ENCODE results near the gene E2F2.
"Not testable (repeated sequence)": the region's sequence is repeated elsewhere in the genome, so short reads cannot be mapped to it uniquely, and the experiment has no call there.

E2F2 gene

DNA sequence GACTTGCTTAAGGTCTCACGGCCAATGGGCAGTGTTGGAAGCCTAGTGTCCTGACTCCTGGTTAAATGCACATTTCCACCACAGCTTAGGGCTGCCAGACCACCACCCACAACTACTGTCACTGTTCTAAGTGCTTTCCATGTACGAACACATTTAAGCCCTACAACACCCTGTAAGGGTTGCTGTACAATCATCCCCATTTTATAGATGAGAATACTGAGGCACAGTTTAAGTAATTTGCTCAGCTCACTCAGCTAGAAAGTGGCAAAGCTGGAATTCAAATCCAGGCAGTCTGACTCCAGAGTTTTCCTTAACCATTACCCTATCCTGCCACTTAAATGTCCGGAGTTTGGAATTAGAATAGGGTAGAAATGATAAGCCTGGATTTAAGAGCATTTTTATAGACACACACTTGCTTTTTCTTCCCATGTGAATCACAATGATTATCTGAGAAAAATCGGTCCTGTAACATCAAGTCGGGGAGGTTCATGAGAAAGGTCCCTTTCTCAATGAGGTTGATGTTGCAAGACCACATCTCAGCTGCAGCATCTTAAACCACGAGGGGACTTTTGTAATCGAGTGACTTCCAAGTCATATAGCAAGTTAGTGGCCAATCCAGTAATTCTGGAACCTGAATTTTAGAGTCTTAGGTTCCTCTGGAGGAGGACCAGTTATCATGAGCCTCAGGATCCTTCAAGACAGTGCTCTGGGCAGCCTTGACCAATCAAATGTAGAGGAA, 8.6 kb downstream of the E2F2 start:
- peak; percentile 95 to 96 for DNase-seq

DNA sequence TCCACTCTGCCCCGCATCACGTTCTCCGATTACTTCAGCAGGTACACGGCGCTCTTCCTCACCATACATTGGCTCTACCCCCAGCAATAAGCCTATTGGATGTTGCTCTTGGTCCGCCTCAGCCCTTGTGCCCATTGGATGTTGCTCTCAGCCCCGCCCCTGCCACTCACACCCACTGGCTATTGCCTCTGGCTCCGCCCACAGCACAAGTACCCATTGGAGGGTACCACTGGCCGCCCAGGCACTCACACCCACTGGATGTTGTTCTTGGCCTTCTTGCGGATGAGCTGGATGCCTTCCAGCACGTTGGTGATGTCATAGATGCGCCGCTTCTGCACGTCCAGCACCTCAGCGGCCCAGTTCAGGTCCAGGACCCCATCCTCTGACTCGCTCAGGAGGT, 9.4 kb downstream of the E2F2 start:
- no peak for DNase-seq

GRCh38 chr1:23517581-23517980, 13.5 kb downstream of the E2F2 start:
- DNase-seq: no peak

- no peak for DNase-seq
These were observed 15.1 kb downstream of the E2F2 start for GRCh38 chr1:23515905-23516304.

DNA sequence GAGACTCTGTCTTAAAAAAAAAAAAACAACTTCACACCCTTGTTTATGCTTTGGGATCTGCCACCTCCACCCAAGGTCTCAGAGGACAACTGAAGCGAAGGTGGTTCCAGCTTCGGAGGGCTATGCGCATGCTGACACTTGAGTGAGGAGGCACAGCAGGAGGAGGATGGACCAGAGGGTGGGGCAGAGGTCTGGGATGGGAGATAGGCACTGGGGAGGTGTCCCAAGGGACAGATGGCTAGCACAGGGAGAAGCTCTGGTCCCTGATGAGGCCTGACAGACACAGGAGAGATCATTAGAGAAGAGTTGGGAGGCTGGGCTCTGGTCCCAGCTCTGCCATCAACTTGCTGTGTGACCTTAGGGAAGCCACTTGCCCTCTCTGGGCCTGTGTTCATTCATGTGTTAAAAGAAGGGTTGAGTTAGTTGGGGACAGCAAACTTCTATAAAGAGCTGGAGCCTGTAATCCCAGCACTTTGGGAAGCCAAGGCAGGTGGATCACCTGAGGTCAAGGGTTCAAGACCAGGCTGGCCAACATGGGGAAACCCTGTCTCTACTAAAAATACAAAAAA, 16.8 kb downstream of the E2F2 start:
- DNase-seq: no peak

GRCh38 chr1:23509896-23510295, 21.1 kb downstream of the E2F2 start:
- DNase-seq: no peak

DNA sequence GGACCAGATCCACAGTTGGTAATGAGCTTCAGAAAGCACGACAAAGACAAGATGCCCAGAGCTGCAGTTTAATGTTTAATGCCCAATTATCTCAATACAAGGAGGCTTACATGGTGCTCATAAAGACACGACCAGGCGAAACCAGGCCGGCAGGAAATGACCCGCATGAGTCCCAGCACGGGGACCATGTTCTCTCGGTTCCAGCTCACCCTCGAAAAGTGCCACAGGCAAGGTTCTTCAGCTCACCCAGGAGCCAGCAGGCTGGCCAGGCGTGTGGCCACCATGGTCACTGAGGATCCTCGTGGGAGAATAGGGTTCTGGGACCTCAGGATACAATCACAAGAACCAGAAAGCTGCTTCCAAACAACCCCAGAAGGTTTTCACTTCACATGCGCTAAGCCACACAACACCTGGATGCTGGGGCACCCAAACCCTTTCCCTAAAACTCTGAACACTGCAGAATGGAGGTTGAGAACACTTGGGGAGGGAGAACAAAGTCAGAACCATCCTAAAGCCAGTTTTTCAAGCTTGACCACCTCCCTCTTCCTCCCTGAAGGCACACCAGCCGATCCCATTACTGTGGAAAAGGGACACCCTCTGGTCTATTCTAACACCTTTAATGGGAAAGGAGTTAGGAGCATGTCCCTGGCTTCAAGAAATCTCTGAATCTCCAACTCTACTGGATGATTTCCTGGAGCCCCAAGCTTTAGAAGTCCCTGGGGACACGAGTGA, 24.5 kb downstream of the E2F2 start:
- no peak for DNase-seq

DNA sequence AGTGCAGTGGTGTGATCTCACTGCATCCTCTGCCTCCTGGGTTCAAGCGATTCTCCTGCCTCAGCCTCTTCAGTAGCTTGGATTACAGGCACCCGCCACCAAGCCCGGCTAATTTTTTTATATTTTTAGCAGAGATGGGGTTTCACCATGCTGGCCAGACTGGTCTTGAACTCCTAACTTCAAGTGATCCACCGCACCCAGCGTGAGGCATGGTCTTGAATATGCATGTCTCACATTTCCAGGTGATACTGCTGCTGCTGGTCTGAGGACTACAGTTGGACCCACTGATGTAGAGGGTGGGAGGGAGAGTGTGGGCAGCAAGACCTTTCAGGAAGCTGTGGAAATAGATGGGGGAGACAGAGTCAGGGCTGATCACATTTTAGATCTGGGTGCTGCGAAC, 25.2 kb downstream of the E2F2 start:
- DNase-seq: no peak

DNA sequence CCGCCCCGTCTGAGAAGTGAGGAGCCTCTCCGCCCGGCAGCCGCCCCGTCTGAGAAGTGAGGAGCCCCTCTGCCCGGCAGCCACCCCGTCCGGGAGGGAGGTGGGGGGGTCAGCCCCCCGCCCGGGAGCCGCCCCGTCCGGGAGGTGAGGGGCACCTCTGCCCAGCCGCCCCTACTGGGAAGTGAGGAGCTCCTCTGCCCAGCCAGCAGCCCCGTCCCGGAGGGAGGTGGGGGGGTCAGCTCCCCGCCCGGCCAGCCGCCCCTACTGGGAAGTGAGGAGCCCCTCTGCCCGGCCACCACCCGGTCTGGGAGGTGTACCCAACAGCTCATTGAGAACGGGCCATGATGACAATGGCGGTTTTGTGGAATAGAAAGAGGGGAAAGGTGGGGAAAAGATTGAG, 26.9 kb downstream of the E2F2 start:
- DNase-seq: not testable (repeated sequence)

- no peak for DNase-seq
These were observed 28.1 kb downstream of the E2F2 start for GRCh38 chr1:23502951-23503350.

- no peak for DNase-seq
These were observed 30.6 kb downstream of the E2F2 start for GRCh38 chr1:23500466-23500865.

DNA sequence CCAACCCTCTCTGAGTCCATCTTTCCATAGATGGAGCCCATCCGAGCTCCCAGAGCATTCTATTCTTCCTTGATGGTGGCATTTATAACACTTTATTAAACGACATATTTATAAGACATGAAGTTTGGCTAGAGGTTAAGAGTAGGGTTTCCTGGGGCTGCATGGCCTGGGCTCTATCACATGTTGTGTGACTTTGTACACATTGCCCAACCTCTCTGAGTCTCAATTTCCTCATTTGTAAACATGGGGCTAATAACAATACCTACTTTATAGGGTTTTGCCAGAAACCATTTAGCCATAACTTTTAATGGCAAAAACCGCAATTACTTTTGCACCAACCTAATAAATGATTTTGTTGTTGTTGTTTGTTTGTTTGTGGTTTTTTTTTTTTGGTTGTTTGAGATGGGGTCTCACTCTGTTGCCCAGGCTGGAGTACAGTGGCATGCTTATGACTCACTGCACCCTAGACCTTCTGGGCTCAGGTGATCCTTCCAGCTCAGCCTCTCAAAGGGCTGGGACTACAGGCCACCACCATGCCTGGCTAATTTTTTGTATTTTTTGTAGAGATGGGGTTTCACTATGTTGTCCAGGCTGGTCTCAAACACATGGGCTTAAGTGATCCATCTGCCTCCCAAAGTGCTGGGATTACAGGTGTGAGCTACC, 33.1 kb downstream of the E2F2 start:
- DNase-seq: peak; percentile 78

DNA sequence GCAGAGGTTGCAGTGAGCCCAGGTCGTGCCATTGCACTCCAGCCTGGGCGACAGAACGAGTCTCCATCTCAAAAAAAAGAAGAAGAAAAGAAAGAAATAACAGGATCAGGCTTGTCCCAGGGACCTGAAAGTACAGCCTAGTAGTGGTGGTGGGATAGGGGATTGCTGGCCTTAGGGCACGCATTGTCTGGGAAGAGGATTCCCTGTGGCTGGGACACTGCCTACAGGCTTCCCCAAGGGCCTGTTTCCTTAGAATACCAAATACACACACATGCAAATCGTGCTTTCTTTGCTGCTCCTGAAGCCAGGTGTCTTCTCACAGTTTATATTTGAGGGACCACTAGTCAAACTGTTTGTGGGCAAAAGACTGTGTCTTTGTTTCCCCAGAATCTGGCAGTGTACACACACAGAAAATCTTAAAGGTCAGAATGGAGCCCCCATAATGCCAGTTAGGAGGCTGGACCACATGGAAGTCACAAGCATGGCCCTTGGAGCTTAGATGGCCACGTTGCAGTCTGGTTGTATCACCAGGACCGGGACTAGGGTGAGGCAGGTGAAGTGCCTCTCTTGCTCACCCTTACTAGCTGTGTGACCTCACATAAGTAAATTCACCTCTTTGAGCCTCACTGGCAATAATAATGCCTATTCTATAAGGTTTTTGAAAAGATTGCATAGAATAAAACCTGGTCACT, 34.4 kb downstream of the E2F2 start:
- no peak for DNase-seq

DNA sequence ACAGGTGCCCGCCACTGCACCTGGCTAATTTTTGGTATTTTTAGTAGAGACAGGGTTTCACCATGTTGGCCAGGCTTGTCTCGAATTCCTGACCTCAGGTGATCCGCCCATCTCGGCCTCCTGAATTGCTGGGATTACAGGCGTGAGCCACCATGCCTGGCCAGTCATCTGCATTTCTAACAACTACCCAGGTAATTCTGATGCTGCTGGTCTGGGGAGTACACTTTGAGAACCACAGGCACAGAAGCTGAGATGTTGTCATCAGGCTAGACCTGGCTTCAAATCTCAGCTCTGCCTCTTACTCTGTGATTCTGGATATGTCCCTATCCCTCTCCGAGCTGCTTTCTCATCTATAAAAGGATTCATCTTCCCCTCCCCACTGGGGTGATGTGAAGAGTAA, 36.2 kb downstream of the E2F2 start:
- DNase-seq: not testable (repeated sequence)

GRCh38 chr1:23492776-23493175, 38.3 kb downstream of the E2F2 start:
- not testable (repeated sequence) for DNase-seq

- no peak for DNase-seq
These were observed 38.8 kb downstream of the E2F2 start for GRCh38 chr1:23492132-23492720.

DNA sequence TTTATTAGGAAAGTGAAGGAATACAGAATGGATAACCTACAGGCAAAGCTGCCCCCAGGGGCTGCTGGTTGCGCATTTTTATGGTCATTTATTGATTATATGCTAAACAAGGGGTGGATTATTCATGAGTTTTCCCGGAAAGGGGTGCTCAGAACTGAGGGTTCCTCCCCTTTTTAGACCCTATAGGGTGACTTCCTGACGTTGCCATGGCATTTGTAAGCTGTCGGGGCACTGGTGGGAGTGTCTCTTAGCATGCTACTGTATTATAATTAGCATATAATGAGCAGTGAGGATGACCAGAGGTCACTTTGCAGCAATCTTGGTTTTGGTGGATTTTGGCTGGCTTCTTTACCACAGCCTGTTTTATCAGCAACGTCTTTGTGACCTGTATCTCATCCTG, 41.2 kb downstream of the E2F2 start:
- DNase-seq: no peak

DNA sequence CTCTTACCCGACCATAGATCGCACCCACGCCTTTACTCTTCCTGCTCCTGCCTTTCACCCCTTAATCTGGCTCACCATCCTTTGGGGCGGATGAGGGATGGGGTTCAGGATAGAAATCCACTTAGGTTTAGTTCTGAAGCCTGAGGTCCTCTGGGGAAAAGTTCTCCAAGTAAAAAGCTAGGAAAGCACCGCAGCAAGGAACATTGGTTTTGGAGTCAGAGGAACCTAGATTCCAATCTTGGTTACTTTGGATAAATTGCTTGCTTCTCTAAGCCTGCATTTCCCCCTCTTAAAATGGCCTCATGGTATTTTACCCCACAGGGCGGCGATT, 46.1 kb downstream of the E2F2 start:
- DNase-seq: no peak

DNA sequence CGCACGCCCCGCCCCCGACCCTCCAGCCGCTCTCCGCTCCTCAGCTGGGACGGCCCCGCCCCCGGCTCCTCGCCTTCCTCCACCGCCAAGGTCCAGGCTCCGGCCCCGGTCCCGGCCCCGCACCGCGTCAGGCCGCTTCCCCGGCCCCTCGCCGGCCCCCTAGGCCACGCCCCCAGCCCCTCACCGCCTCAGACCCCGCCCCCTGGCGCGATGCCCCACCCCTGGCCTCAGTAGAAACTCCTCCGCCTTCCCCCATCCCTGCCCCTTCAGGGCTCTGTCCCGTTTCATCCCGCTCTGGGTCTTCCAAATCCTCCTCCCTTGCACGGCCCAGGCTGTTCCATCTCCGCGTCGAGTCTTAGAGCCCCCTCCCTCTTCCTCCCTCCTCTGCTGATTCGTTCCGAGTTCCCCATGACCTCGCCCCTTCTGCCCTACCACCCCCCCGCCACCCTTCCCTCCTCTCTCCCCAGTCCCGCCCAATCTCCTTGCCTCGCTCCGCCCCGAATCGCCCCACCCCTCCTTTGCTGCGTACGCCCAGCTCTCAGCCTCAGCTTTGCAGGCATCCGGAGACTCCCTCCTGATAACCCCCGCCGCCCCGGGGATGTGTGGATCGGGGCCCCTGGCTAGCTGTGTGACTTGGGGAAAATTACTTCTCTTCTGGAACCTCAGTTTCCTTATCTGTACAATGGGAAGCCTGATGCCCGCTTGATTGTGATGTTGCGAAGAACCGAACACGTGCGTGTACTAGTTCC, 46.6 kb downstream of the E2F2 start:
- DNase-seq: peak; percentile 34 to 55

DNA sequence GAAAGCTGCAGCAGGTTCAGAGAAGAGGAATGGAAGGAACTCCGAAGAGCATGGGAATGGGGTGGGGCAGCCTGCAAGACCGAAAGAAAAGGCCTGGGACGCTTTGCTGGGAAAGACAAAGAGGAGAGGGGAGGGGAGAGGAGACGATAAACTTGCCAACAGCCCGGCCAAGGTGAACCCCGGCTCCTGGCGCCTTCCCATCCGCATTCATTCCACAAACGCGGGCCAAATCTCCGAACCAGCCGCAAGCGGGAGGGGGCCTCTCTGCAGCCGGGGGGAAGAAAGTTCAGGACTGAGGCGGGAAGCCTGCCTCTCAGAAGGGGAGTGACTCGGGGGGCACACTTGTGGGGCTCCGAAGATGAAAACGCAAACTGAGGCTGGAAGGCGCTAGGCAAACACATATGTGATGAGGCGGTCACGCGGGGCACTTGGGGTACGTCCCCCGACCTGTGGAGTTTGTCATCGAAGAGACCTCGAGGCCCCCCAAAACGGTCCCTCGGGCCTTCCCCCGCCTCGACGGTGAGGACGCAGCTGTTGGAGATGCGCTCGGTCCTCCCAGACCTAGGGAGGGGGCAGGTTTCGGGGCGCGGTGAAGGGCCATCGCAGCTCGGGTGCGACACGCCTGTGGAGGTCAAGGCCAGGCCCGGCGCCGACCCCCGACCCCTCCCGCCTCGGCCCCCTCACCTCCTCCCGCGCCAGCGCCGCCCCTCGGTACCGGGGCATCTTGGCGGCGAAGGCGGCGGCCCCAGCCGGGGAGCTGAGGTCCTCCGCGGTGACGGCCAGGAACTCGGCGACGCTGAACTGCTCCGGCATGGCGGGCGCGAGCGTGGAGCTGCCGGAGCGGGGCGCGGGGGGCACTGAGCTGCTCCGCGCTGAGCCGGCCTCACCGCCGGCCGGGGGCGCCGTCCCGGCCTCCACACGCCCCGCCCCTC, 47.4 kb downstream of the E2F2 start, which contains the start of gene ASAP3:
TSS of gene ASAP3 (minus strand) at position 859 of the 932 bp plus-strand sequence. CDS start at position 813, 46 bp downstream.
- no peak for DNase-seq
